ENCODE results near the gene TREM2. TPM values are rescaled to one million over a fixed set of nuclear protein-coding genes. Genes with fewer than 3 reads are reported as not detected.

The TREM2 gene
- total RNA-seq, 1 experiment from 2014 or later, result not detected

GRCh38 chr6:41135062-41135832, 27.7 kb downstream of the TREM2 start:
- no peaks in the 10 kb centered on the region for H3K27me3 Mint-ChIP-seq (ENCODE audit: insufficient read depth, unreplicated experiment)
- H3K4me3 ChIP-seq (ENCODE audit: low read depth, low read length), result no peak overlapping the region
- H3K9me3 Mint-ChIP-seq (ENCODE audit: unreplicated experiment), result no peaks in the 10 kb centered on the region
- POLR2A ChIA-PET, result no interaction called here
- no peaks in the 10 kb centered on the region for H3K27me3 ChIP-seq (replicated peaks; ENCODE audit: control insufficient read depth, insufficient read depth, low read length)
- no peak overlapping the region for H3K4me3 Mint-ChIP-seq (ENCODE audit: unreplicated experiment)
- H3K4me1 Mint-ChIP-seq (ENCODE audit: low read depth, unreplicated experiment), result no peaks in the 10 kb centered on the region
- no peaks in the 10 kb centered on the region for H3K36me3 ChIP-seq (ENCODE audit: control insufficient read depth, insufficient read depth, low read length)
- TF ChIP-seq CTCF (IDR thresholded peaks at IDR 0.05; ENCODE audit: insufficient read depth in 1 of 2, low read depth in 1 of 2, low read length in 1 of 2, severe bottlenecking in 1 of 2, unreplicated experiment in 1 of 2), result no peak
- CTCF ChIA-PET, result no interaction called here
- H3K27ac Mint-ChIP-seq (ENCODE audit: unreplicated experiment), result no peak overlapping the region
- intact Hi-C loops (cut with micrococcal nuclease; ENCODE audit: unreplicated experiment), result no loop called here
- DNase-seq, result no peak
- BruUV-seq (replicated peaks), result no TSS peak
- no peaks in the 10 kb centered on the region for H3K36me3 Mint-ChIP-seq (ENCODE audit: insufficient read depth, unreplicated experiment)
- H3K4me1 ChIP-seq, result no peaks in the 10 kb centered on the region
- no peaks in the 10 kb centered on the region for H3K9me3 ChIP-seq

GRCh38 chr6:41132254-41132653, 30.7 kb downstream of the TREM2 start:
- Mint-ChIP-seq H3K27ac (ENCODE audit: unreplicated experiment) (no peak overlapping the region), H3K27me3 (ENCODE audit: insufficient read depth, unreplicated experiment) (no peaks in the 10 kb centered on the region), H3K36me3 (ENCODE audit: insufficient read depth, unreplicated experiment) (no peaks in the 10 kb centered on the region), H3K4me3 (ENCODE audit: unreplicated experiment) (no peak overlapping the region), H3K9me3 (ENCODE audit: unreplicated experiment) (no peaks in the 10 kb centered on the region), H3K4me1 (ENCODE audit: low read depth, unreplicated experiment) (no peaks in the 10 kb centered on the region)
- H3K4me3 ChIP-seq (ENCODE audit: low read depth, low read length), result no peak overlapping the region
- no peaks in the 10 kb centered on the region for H3K36me3 ChIP-seq (ENCODE audit: control insufficient read depth, insufficient read depth, low read length)
- POLR2A ChIA-PET, result no interaction called here
- no peak for DNase-seq
- H3K4me1 ChIP-seq, result no peaks in the 10 kb centered on the region
- CTCF ChIA-PET, result no interaction called here
- H3K9me3 ChIP-seq, result no peaks in the 10 kb centered on the region
- no peak for TF ChIP-seq CTCF (IDR thresholded peaks at IDR 0.05; ENCODE audit: insufficient read depth in 1 of 2, low read depth in 1 of 2, low read length in 1 of 2, severe bottlenecking in 1 of 2, unreplicated experiment in 1 of 2)
- no peaks in the 10 kb centered on the region for H3K27me3 ChIP-seq (replicated peaks; ENCODE audit: control insufficient read depth, insufficient read depth, low read length)
- intact Hi-C loops (cut with micrococcal nuclease; ENCODE audit: unreplicated experiment), result no loop called here
- no TSS peak for BruUV-seq (replicated peaks)

- intact Hi-C loops (cut with micrococcal nuclease; ENCODE audit: unreplicated experiment), result no loop called here
- ChIA-PET CTCF (no interaction called here), POLR2A (no interaction called here)
- H3K36me3 ChIP-seq (ENCODE audit: control insufficient read depth, insufficient read depth, low read length), result no peaks in the 10 kb centered on the region
- DNase-seq, result no peak
- no peak for TF ChIP-seq CTCF (IDR thresholded peaks at IDR 0.05; ENCODE audit: insufficient read depth in 1 of 2, low read depth in 1 of 2, low read length in 1 of 2, severe bottlenecking in 1 of 2, unreplicated experiment in 1 of 2)
- H3K27ac Mint-ChIP-seq (ENCODE audit: unreplicated experiment), result no peak overlapping the region
- no peaks in the 10 kb centered on the region for H3K27me3 ChIP-seq (replicated peaks; ENCODE audit: control insufficient read depth, insufficient read depth, low read length)
- no peaks in the 10 kb centered on the region for H3K36me3 Mint-ChIP-seq (ENCODE audit: insufficient read depth, unreplicated experiment)
- H3K4me3 ChIP-seq (ENCODE audit: low read depth, low read length), result no peak overlapping the region
- H3K4me1 ChIP-seq, result no peaks in the 10 kb centered on the region
- no peaks in the 10 kb centered on the region for H3K27me3 Mint-ChIP-seq (ENCODE audit: insufficient read depth, unreplicated experiment)
- no peaks in the 10 kb centered on the region for H3K9me3 ChIP-seq
- H3K4me3 Mint-ChIP-seq (ENCODE audit: unreplicated experiment), result no peak overlapping the region
- no TSS peak for BruUV-seq (replicated peaks)
- no peaks in the 10 kb centered on the region for H3K9me3 Mint-ChIP-seq (ENCODE audit: unreplicated experiment)
- no peaks in the 10 kb centered on the region for H3K4me1 Mint-ChIP-seq (ENCODE audit: low read depth, unreplicated experiment)
Measured at GRCh38 chr6:41125282-41125681, 37.6 kb downstream of the TREM2 start.
